NCI-H1694 (cell line): ENCODE measurements around the gene SH3PXD2B.
"Not testable (repeated sequence)": the region's sequence is repeated elsewhere in the genome, so short reads cannot be mapped to it uniquely, and the experiment has no call there.

Experiments
- DNase-seq: peaks from one replicate; lab custom pipeline; 2025; lab: John Stamatoyannopoulos, UW

SH3PXD2B gene

DNA sequence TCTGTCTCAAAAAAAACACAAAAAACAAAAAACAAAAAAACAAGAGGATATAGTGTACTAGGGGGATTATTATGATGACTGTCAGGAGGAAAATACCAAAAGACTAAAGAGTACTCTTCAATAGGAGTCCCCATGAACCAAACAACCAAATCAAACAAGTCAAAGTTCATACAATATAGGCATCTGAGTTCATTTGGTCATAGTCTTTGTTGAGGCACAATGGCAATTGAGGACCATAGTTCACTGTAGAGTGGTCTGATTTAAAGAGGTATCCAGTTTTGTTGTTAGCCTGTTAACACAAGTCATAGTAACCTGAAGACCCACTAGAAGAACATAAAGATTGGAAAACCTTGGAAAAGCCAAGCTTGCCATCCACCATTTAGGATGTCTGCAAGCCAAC lies 159.5 kb downstream of the SH3PXD2B start:
- DNase-seq = no peak

DNA sequence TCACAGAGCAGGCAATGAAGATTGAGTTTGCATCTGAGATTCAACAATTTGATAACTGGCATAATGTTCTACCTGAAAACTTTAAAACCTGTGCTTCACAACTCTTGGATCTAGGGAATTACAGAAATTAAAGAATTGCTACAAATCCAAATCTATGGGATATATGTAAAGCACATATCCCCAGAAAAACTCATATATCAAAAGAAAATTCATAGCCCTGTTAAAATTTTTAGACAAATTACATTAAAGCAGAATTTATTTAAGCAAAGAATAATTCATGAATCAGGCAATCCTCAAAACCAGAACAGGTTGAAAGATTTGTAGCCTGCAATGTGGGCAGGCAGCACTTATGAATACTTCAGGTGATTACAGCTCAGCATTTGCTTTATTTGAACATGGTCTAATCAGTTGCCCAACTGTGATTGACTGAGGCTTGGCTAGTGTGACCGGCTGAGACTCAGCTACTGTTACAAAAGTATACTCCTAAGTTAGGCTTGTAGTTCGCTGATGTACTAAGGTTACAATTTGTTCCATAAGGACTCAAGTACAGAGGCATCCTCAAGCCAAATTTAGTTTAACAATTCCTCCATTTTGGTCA lies 160.5 kb downstream of the SH3PXD2B start:
- DNase-seq = no peak

- DNase-seq = peak; percentile 62
Measured at GRCh38 chr5:172293054-172293744, 161.1 kb downstream of the SH3PXD2B start.

DNA sequence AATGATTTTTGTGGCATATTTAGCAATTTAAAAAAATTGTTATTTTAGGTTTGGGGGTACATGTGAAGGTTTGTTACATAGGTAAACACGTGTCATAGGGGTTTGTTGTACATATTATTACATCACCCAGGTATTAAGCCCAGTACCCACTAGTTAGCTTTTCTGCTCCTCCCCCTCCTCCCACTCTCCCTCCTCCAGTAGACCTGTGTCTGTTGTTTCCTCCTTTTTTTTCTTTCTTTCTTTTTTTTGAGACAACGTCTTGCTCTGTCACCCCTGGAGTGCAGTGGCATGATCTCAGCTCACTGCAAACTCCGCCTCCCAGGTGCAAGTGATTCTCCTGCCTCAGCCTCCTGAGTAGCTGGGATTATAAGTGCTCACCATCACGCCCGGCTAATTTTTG lies 162.5 kb downstream of the SH3PXD2B start:
- not testable (repeated sequence) for DNase-seq

DNA sequence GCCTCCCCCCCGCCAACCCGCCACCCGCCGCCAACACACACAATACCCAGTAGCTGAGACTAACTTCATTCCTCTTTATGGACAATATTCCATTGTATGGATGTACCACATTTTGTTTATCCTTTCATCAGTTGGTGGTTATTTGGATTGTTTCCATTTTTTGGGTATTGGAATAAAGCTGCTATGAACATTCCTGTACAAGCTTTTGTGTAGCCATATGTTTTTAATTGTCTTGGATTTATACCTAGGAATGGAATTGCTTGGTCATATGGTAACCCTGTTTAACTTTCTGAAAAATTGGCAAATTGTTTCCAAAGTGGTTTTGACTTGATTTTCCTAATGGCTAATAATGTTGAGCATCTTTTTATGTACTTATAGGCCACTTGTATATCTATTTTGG lies 165.9 kb downstream of the SH3PXD2B start:
- DNase-seq = no peak

DNA sequence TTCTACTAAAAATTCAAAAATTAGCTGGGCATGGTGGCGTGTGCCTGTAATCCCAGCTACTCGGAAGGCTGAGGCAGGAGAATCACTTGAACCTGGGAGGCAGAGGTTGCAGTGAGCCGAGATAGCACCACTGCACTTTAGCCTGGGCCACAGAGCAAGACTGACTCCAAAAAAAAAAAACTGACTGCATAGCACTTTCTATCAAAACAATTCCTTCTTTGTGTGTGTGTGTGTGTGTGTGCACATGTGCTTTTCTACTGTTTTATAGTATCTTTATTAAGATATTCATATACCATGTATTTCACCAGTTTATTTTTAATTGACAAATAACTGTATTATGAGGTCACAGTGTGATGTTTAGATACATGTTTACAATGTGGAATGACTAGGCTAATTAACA lies 167.2 kb downstream of the SH3PXD2B start:
- DNase-seq = not testable (repeated sequence)

DNA sequence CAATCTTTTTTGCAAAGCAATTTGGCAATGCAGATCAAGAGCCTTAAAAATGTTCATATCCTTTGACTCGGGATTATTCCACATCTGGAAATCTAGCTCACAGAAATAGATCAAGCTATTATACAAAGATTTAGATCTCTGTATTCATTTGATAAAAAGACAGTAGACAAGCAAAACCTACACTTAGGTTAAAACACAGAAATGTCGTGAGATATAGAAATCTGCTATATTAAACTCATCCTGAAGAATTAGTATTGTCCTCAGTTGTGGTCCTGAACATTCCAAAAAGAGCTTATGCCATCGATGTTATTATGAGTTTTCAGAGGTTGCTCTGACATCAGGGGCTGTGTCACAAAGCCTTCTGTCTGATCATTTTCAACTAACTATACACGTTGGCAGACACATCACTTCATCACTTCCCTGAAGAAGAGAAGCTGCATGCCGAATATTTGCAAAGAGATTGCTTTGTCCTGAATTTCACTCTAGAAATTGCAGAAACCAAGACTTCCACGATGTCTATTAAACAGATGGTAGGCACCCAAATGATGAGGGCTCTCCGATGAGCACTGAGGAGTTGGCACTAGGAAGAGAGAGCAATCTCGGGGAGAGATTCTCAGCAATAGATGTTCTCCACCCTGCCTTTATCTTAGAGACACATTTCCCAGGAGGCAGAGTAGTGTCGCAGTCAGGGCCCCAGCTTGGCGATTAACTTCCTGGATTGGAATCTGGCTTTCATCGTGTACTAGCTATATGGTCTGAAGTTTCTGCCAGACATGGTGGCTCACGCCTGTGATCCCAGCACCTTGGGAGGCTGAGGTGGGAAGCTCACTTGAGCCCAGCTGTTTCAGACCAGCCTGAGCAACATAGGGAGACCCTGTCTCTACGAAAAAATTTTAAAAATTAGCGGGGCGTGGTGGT lies 168.8 kb downstream of the SH3PXD2B start:
- no peak for DNase-seq

GRCh38 chr5:172284611-172284980 lies 169.7 kb downstream of the SH3PXD2B start:
- no peak for DNase-seq

GRCh38 chr5:172283862-172284610 lies 170.3 kb downstream of the SH3PXD2B start:
- peak; percentile 8 for DNase-seq

- DNase-seq = peak; percentile 15
Measured at GRCh38 chr5:172283020-172283861, 171.1 kb downstream of the SH3PXD2B start, which contains the start of gene UBTD2. UBTD2 (minus strand) TSS chr5:172283764; CDS start chr5:172283665, 99 bp downstream.

- DNase-seq = no peak
Measured at GRCh38 chr5:172282272-172283019, 171.9 kb downstream of the SH3PXD2B start.

GRCh38 chr5:172281346-172281745 lies 173.0 kb downstream of the SH3PXD2B start:
- DNase-seq = no peak

- DNase-seq = no peak
Measured at GRCh38 chr5:172280929-172281328, 173.4 kb downstream of the SH3PXD2B start.

- no peak for DNase-seq
Measured at GRCh38 chr5:172280317-172280716, 174.0 kb downstream of the SH3PXD2B start.

- no peak for DNase-seq
Measured at GRCh38 chr5:172278356-172278755, 176.0 kb downstream of the SH3PXD2B start.

DNA sequence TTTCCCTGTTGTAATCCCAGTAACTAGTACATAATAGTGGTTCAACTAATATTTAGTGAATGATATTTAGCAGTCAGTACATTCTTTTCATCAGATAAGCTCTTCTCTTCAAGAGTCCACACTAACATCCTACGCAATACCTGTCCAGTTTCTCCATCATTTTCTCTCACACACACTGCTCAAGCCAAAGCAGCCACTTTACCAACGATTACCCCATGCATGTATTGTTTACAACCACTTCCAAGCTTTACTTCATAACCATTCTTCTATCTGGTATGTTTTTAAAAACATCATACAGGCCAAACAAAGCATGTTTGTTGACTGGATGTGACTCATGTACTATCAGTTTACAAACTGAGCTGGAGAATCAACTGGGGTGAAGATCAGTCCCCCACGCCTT lies 178.1 kb downstream of the SH3PXD2B start:
- DNase-seq = no peak
